ENCODE data around the gene SLC35F4. TPM values are rescaled to one million over a fixed set of nuclear protein-coding genes. Genes with fewer than 3 reads are reported as not detected.

Gene SLC35F4
- total and polyA plus RNA-seq, 2 of the 8 experiments (the other 6 are each of a cell fraction or from before 2014, with no cell fraction given) = not detected

DNA sequence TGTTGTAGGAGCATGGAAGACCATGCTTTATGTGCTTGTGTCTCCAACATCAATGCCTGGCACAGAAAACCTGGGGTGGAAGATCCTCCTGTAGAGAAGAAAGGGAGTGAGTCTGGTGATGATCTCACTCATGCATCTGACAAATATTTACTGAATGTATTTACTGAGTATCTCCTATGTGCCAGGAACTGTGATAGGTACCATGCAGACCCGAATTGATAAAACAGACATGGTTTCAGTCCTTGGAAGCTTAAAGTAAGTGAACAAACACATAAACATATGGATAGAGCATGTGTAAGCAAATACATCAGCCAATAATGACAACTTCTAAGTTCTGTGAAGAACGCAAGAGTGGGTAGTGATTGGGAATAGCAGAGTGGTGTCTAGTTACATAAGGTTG is 255.3 kb downstream of the SLC35F4 start:
- H3K79me2 ChIP-seq (ENCODE audit: control insufficient read depth in 1 of 2, insufficient read depth in 2 of 2, low read length in 2 of 2) = no peaks in the 10 kb centered on the region
- no peak overlapping the region for H3K4me3 ChIP-seq (ENCODE audit: extremely low read depth in 1 of 4, insufficient read depth in 2 of 4, low read depth in 3 of 4, low read length in 4 of 4)
- H3K23ac ChIP-seq (ENCODE audit: insufficient read length) = no peak overlapping the region
- ChIA-PET POLR2A (ENCODE audit: partially characterized antibody) (no interaction called here), CTCF (ENCODE audit: partially characterized antibody) (interaction anchor here (1.5 kb wide), 1 partner anchor 82 kb away, joined by 3 read pairs; no protein-coding TSS in a partner anchor)
- H3K27me3 ChIP-seq (replicated peaks in 1 of 4; ENCODE audit: control insufficient read depth in 3 of 4, extremely low read depth in 1 of 4, insufficient read depth in 3 of 4, low read length in 3 of 4) = peaks cover 0 to 1% (median 0%) of the 10 kb centered on the region in 4 experiments; a peak in 2 of 7 replicates
- no peak overlapping the region for H3K4ac ChIP-seq (replicated peaks; ENCODE audit: insufficient read length, low read depth, low read length)
- no peak overlapping the region for H2BK120ac ChIP-seq (replicated peaks; ENCODE audit: low read depth, low read length)
- no peaks in the 10 kb centered on the region for H3K36me3 ChIP-seq (ENCODE audit: control insufficient read depth in 2 of 4, insufficient read depth in 4 of 4, low read length in 3 of 4)
- no peak overlapping the region for H3K18ac ChIP-seq (ENCODE audit: extremely low read depth, low read length)
- no peak overlapping the region for H2AK5ac ChIP-seq (ENCODE audit: low read depth, low read length)
- H2BK5ac ChIP-seq (ENCODE audit: low read depth, low read length) = no peak overlapping the region
- H2BK15ac ChIP-seq (ENCODE audit: low read length) = no peak overlapping the region
- no peak for FAIRE-seq
- H3K9ac ChIP-seq (replicated peaks in 1 of 4; ENCODE audit: extremely low read depth in 1 of 4, low read depth in 3 of 4, low read length in 3 of 4) = no peak overlapping the region
- H3K27ac ChIP-seq (ENCODE audit: low read depth, low read length) = no peak overlapping the region
- no peaks in the 10 kb centered on the region for H3K79me1 ChIP-seq (ENCODE audit: low read depth, low read length)
- no peak for DNase-seq (ENCODE audit: low read depth in 1 of 2, low spot score in 2 of 2)
- H2BK12ac ChIP-seq (ENCODE audit: low read depth, low read length) = no peak overlapping the region
- no peak overlapping the region for H4K5ac ChIP-seq (ENCODE audit: insufficient read length, low read depth, low read length)
- H4K20me1 ChIP-seq (replicated peaks in 1 of 2; ENCODE audit: control insufficient read depth in 1 of 2, insufficient read depth in 2 of 2, low read length in 2 of 2) = no peaks in the 10 kb centered on the region
- H2BK20ac ChIP-seq (ENCODE audit: low read length) = no peak overlapping the region
- no peaks in the 10 kb centered on the region for H3K4me1 ChIP-seq (replicated peaks in 1 of 4; ENCODE audit: control insufficient read depth in 3 of 4, insufficient read depth in 4 of 4, low read length in 3 of 4)
- no peak overlapping the region for H2AFZ ChIP-seq (ENCODE audit: low read length)
- no peak overlapping the region for H3K56ac ChIP-seq (replicated peaks; ENCODE audit: insufficient read length, low read depth, low read length)
- H3K9me3 ChIP-seq (ENCODE audit: insufficient read depth in 2 of 2, low read depth in 1 of 2, low read length in 1 of 2) = no peaks in the 10 kb centered on the region
- H4K91ac ChIP-seq (replicated peaks; ENCODE audit: insufficient read length, low read length) = no peak overlapping the region
- H3K14ac ChIP-seq (ENCODE audit: insufficient read length) = no peak overlapping the region
- no peak overlapping the region for H4K8ac ChIP-seq (ENCODE audit: extremely low read depth, insufficient read depth, low read length)
- H3K4me2 ChIP-seq (ENCODE audit: insufficient read depth in 1 of 2, low read depth in 2 of 2, low read length in 2 of 2) = no peak overlapping the region
- H3K23me2 ChIP-seq (ENCODE audit: low read depth, low read length) = no peaks in the 10 kb centered on the region
- 88% methylated on average over 2 of the region's 2 CpGs; no CpG with 5 or more reads in 1 of the 2 experiments for WGBS, 2 experiments (ENCODE audit: extremely low coverage in 1 of 2, insufficient coverage in 1 of 2, insufficient read length in 1 of 2, insufficient replicate concordance in 2 of 2, low coverage in 1 of 2, low lambda C conversion rate in 2 of 2, missing lambda C conversion rate in 1 of 2)
- TF ChIP-seq E2F6 (IDR thresholded peaks at IDR 0.05) = no peak
- TF ChIP-seq MAFK (IDR thresholded peaks at IDR 0.05; ENCODE audit: low read depth, low read length) = no peak
- no peak for TF ChIP-seq RXRA (IDR thresholded peaks at IDR 0.05; ENCODE audit: insufficient read depth, low read depth, low read length)
- no peak for TF ChIP-seq PHF8 (conservative IDR thresholded peaks at IDR 0.05; ENCODE audit: low read depth, low read length)
- TF ChIP-seq RBBP5 (IDR thresholded peaks at IDR 0.05; ENCODE audit: borderline replicate concordance, low read depth, low read length) = no peak
